Chondrocyte (in vitro differentiated cells): ENCODE results near the gene XIST. TPM values are rescaled to one million over a fixed set of nuclear protein-coding genes. Genes with fewer than 3 reads are reported as not detected.

Experiments
- DNase-seq: peaks from one replicate; pipeline ENCODE4 v3.0.0; 2021; ENCODE audit warnings: mixed read lengths, low spot score
- H3K27ac Mint-ChIP-seq: one replicate; pipeline ENCODE4 v1.8.0; 2021; ENCODE audit warnings: mild to moderate bottlenecking, moderate library complexity, mixed read lengths; ENCODE audit not compliant: unreplicated experiment
- H3K27me3 Mint-ChIP-seq: 2 replicates; pipeline ENCODE4 v1.8.0; 2021; ENCODE audit warnings: low read depth, mixed read lengths
- H3K36me3 Mint-ChIP-seq: 2 replicates; pipeline ENCODE4 v1.8.0; 2021; ENCODE audit warnings: low read depth, mixed read lengths
- H3K4me1 Mint-ChIP-seq: 2 replicates; pipeline ENCODE4 v1.8.0; 2021; ENCODE audit warnings: low read depth, mild to moderate bottlenecking, mixed read lengths
- H3K4me3 Mint-ChIP-seq: one replicate; pipeline ENCODE4 v1.8.0; 2021; ENCODE audit warnings: mild to moderate bottlenecking, moderate library complexity, mixed read lengths; ENCODE audit not compliant: unreplicated experiment
- H3K9me3 Mint-ChIP-seq: 2 replicates; pipeline ENCODE4 v1.8.0; 2021; ENCODE audit warnings: low read depth, mixed read lengths
- CTCF ChIP-seq: fragments of 200-600 bp; sonication (generic); IDR thresholded peaks from 2 replicates; pipeline ENCODE4 v1.5.0; 2021; ENCODE audit warnings: antibody characterized with exemption, mild to moderate bottlenecking, moderate library complexity
- total RNA-seq: library from RNA; stranded (reverse); gene quantifications from 3 replicates; pipeline ENCODE4 v1.2.1, GENCODE V29; 2021

XIST gene
- total RNA-seq, 1 donor from 2014 or later: not detected

GRCh38 chrX:73830489-73831414, 21.8 kb downstream of the XIST start:
- H3K9me3 Mint-ChIP-seq: no peaks in the 10 kb centered on the region
- no peaks in the 10 kb centered on the region for H3K4me1 Mint-ChIP-seq
- peaks cover 14% of the 10 kb centered on the region for H3K27me3 Mint-ChIP-seq
- DNase-seq: no peak
- H3K36me3 Mint-ChIP-seq: no peaks in the 10 kb centered on the region
- no peak overlapping the region for H3K4me3 Mint-ChIP-seq
- no peak overlapping the region for H3K27ac Mint-ChIP-seq
- TF ChIP-seq CTCF: no peak

DNA sequence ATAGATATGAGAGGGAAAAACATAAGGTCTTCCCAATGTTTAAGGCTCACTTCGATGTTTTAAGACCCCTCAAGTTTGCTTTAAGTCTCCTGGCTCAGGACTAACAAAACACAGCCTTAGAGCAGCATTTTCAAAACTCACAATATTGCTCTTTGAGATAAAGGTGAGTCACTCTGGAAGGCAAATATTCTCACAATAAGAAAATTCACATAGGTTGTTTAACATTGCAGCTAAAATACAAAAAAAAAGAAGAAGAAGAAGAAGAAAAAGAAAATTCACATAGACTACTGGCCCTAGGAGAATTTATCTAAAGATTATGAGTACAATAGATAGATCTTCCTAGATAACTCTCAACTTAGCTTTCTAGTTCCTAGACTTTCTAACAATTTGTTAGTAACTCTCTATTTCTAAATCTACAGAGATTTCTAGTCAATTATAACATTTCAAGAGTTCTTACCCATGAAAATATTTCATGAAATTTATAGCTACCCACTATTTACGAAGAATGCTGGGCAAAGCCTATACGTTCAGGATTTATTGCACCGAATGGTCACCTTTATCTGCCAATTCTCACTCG, 22.5 kb downstream of the XIST start:
- no peak overlapping the region for H3K27ac Mint-ChIP-seq
- DNase-seq: no peak
- H3K4me1 Mint-ChIP-seq: no peaks in the 10 kb centered on the region
- H3K9me3 Mint-ChIP-seq: no peaks in the 10 kb centered on the region
- peaks cover 14% of the 10 kb centered on the region for H3K27me3 Mint-ChIP-seq
- H3K36me3 Mint-ChIP-seq: no peaks in the 10 kb centered on the region
- no peak for TF ChIP-seq CTCF
- no peak overlapping the region for H3K4me3 Mint-ChIP-seq

GRCh38 chrX:73828080-73828720, 24.3 kb downstream of the XIST start:
- Mint-ChIP-seq H3K4me3 (no peak overlapping the region), H3K4me1 (no peaks in the 10 kb centered on the region), H3K27me3 (peaks cover 14% of the 10 kb centered on the region), H3K36me3 (no peaks in the 10 kb centered on the region), H3K9me3 (no peaks in the 10 kb centered on the region), H3K27ac (no peak overlapping the region)
- no peak for TF ChIP-seq CTCF
- DNase-seq: no peak

DNA sequence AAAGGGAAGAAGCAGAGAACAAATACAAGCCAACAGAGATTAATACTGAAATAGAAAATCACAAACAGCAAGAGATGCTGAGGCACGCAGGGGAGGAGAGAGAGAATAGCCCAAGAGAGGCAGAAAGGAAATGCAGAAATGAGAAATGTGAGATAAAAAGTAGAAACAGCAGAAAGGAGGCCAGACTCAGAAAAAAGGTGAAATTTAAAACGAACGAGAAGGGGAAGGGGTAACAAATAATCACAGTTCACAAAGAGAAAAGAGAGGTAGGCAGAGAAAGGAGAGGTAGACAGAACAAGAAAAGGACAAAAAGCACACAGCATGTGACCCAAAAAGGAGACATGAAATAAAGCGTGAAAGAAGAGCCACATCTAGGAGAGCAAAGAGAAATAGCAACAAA, 25.1 kb downstream of the XIST start:
- H3K36me3 Mint-ChIP-seq: no peaks in the 10 kb centered on the region
- no peak overlapping the region for H3K4me3 Mint-ChIP-seq
- no peak for TF ChIP-seq CTCF
- peaks cover 14% of the 10 kb centered on the region for H3K27me3 Mint-ChIP-seq
- no peaks in the 10 kb centered on the region for H3K9me3 Mint-ChIP-seq
- no peaks in the 10 kb centered on the region for H3K4me1 Mint-ChIP-seq
- no peak overlapping the region for H3K27ac Mint-ChIP-seq
- DNase-seq: no peak

- DNase-seq: no peak
- no peak overlapping the region for H3K4me3 Mint-ChIP-seq
- H3K9me3 Mint-ChIP-seq: no peaks in the 10 kb centered on the region
- H3K4me1 Mint-ChIP-seq: no peaks in the 10 kb centered on the region
- H3K36me3 Mint-ChIP-seq: no peaks in the 10 kb centered on the region
- TF ChIP-seq CTCF: no peak
- peaks cover 16% of the 10 kb centered on the region for H3K27me3 Mint-ChIP-seq
- no peak overlapping the region for H3K27ac Mint-ChIP-seq
Observed at GRCh38 chrX:73826996-73827395, 25.5 kb downstream of the XIST start.
